GM12873 (cell line): ENCODE data around the gene LIPI.
A peak's percentile ranks its signal among the peaks of the same experiment; 100 is the strongest.

ENCODE experiments used
- CTCF ChIP-seq: IDR thresholded peaks from 2 replicates; pipeline ENCODE4 v1.5.1; 2012; ENCODE audit warnings: low read depth, mild to moderate bottlenecking, moderate library complexity, low read length, control low read depth; ENCODE audit not compliant: insufficient read depth; ENCODE audit errors: missing control alignments

Gene LIPI

GRCh38 chr21:14215971-14216641, 5.4 kb upstream of the LIPI start, which contains the start of gene RBM11:
Gene RBM11, plus strand, starts transcription at chr21:14216157. Its CDS starts 30 bp downstream, at chr21:14216187.
- TF ChIP-seq CTCF = no peak

- TF ChIP-seq CTCF = no peak
Measured at GRCh38 chr21:14213164-14213563, 2.4 kb upstream of the LIPI start.

- TF ChIP-seq CTCF = no peak
Measured at GRCh38 chr21:14206222-14206621, 4.5 kb downstream of the LIPI start.

GRCh38 chr21:14143999-14144398, 66.8 kb downstream of the LIPI start:
- TF ChIP-seq CTCF = no peak

GRCh38 chr21:14124266-14124665, 86.5 kb downstream of the LIPI start:
- TF ChIP-seq CTCF = no peak

GRCh38 chr21:14121719-14122118, 89.0 kb downstream of the LIPI start:
- no peak for TF ChIP-seq CTCF

- peak; percentile 89 for TF ChIP-seq CTCF
Measured at GRCh38 chr21:14120091-14120734, 90.5 kb downstream of the LIPI start.
